Esophagus squamous epithelium (tissue), 4 donors: Measurements from ENCODE around the gene MTCH2.

ENCODE experiments used
- CTCF ChIP-seq, 6 experiments: fragments of 450-650 bp in 4 of 6; fragments of 200-600 bp in 2 of 6; sonication (generic) in 2 of 6; IDR thresholded peaks; one replicate each; pipeline ENCODE4 v1.5.1; 2016 to 2019; ENCODE audit warnings: antibody characterized with exemption in 6 of 6, mild to moderate bottlenecking in 4 of 6, moderate library complexity in 4 of 6
- POLR2A ChIP-seq, 4 donors: fragments of 450-650 bp; IDR thresholded peaks; one replicate each; pipeline ENCODE4 v1.6.1; 2017; ENCODE audit warnings: antibody characterized with exemption in 4 of 4, mild to moderate bottlenecking in 4 of 4, moderate library complexity in 3 of 4

GRCh38 chr11:47641600-47642098, 710 bp downstream of the MTCH2 start:
- no peak for TF ChIP-seq POLR2A (IDR thresholded peaks at IDR 0.05)
- TF ChIP-seq CTCF (IDR thresholded peaks at IDR 0.05): no peak
